HepG2 (cell line): ENCODE results near the gene ELMO2. TPM values are rescaled to one million over a fixed set of nuclear protein-coding genes. Genes with fewer than 3 reads are reported as not detected.

Source experiments
- ATAC-seq: fragments of 200-7000 bp; cut with Tn5 transposase; 3 replicates; pipeline ENCODE4 v1.9.1; 2020; ENCODE audit warnings: mild to moderate bottlenecking, moderate library complexity
- BruUV-seq: library from RNA; stranded (reverse); fragments of 400-500 nt; replicated peaks from 2 replicates; lab custom pipeline; 2021; lab: Mats Ljungman, UMichigan
- CTCF ChIA-PET: fragments of 300-600 bp; formaldehyde crosslinking; extraction: SDS; loops from one replicate; lab custom pipeline; 2021; ENCODE audit warnings: low total read pairs, inconsistent platforms, low intra/inter-chr PET ratio; lab: Yijun Ruan, JAX
- POLR2A ChIA-PET: fragments of 350-600 bp; sonication (Branson Sonifier 250); formaldehyde crosslinking; loops from one replicate; lab custom pipeline; 2020; ENCODE audit warnings: antibody characterized with exemption, inconsistent platforms; lab: Yijun Ruan, JAX
- DNase-seq: peaks from one replicate; pipeline ENCODE4 v3.0.0-alpha.2; 2015; ENCODE audit warnings: low spot score
- FAIRE-seq: peaks from 3 replicates; lab custom pipeline; 2011; peaks lifted over from hg19 to GRCh38; lab: Jason Lieb, UNC
- H2AFZ ChIP-seq: one replicate; pipeline ENCODE4 v1.6.1; 2011; ENCODE audit warnings: low read length, inconsistent platforms
- H3K27ac ChIP-seq: fragments of 300-600 bp; 3 replicates; pipeline ENCODE4 v1.8.0; 2011; ENCODE audit warnings: mixed run types, mild to moderate bottlenecking, mixed read lengths, low read length, inconsistent platforms; ENCODE audit not compliant: insufficient read depth; ENCODE audit errors: extremely low read length
- H3K27me3 ChIP-seq, 2 experiments: fragments of 200-600 bp in 1 of 2; 2 replicates in 1 of 2; 3 replicates in 1 of 2; pipeline versions ENCODE4 v1.6.0 to v1.8.0; 2011; ENCODE audit warnings: low read length in 2 of 2, mild to moderate bottlenecking in 2 of 2, moderate library complexity in 2 of 2, inconsistent platforms in 1 of 2; ENCODE audit not compliant: insufficient read depth in 2 of 2, control insufficient read depth in 1 of 2
- H3K36me3 ChIP-seq, 2 experiments: fragments of 200-600 bp in 1 of 2; replicated peaks in 1 of 2; 2 replicates in 1 of 2; 3 replicates in 1 of 2; pipeline versions ENCODE4 v1.5.1 to v1.8.0; 2011; ENCODE audit warnings: low read length in 2 of 2, inconsistent platforms in 1 of 2; ENCODE audit not compliant: insufficient read depth in 2 of 2, control insufficient read depth in 1 of 2
- H3K4me1 ChIP-seq: 2 replicates; pipeline ENCODE4 v1.5.1; 2012; ENCODE audit warnings: low read length, inconsistent platforms; ENCODE audit not compliant: insufficient read depth
- H3K4me2 ChIP-seq: 2 replicates; pipeline ENCODE4 v1.6.0; 2011; ENCODE audit warnings: low read depth, low read length, inconsistent platforms
- H3K4me3 ChIP-seq, 3 experiments: fragments of 200-600 bp in 1 of 3; sonication (generic), shearing (Covaris generic) in 1 of 3; replicated peaks in 1 of 3; 2 replicates each; pipeline ENCODE4 v1.5.1; 2011 to 2016; ENCODE audit warnings: low read length in 3 of 3, inconsistent platforms in 2 of 3, low read depth in 2 of 3, mild to moderate bottlenecking in 2 of 3, control low read depth in 1 of 3, mixed read lengths in 1 of 3; ENCODE audit not compliant: insufficient read depth in 1 of 3
- H3K79me2 ChIP-seq: one replicate; pipeline ENCODE4 v1.6.1; 2011; ENCODE audit warnings: low read length, inconsistent platforms; ENCODE audit not compliant: insufficient read depth
- H3K9ac ChIP-seq: 2 replicates; pipeline ENCODE4 v1.6.0; 2011; ENCODE audit warnings: mild to moderate bottlenecking, low read depth, low read length, inconsistent platforms; ENCODE audit not compliant: insufficient read depth
- H3K9me3 ChIP-seq: 2 replicates; pipeline ENCODE4 v1.5.1; 2012; ENCODE audit warnings: mild to moderate bottlenecking, low read length
- H4K20me1 ChIP-seq: 2 replicates; pipeline ENCODE4 v1.6.0; 2011; ENCODE audit warnings: inconsistent platforms, mild to moderate bottlenecking, low read length, moderate library complexity; ENCODE audit not compliant: insufficient read depth
- ADNP ChIP-seq: sonication (generic); formaldehyde crosslinking; IDR thresholded peaks from 2 replicates; pipeline ENCODE4 v1.4.0; 2020; ENCODE audit warnings: missing genetic modification reagents
- FOXK1 ChIP-seq: sonication (generic); formaldehyde crosslinking; IDR thresholded peaks from 2 replicates; pipeline ENCODE4 v1.4.0; 2020; ENCODE audit warnings: low read depth, missing genetic modification reagents, borderline replicate concordance
- KDM2A ChIP-seq: sonication (generic); formaldehyde crosslinking; IDR thresholded peaks from 2 replicates; pipeline ENCODE4 v1.4.0; 2020; ENCODE audit warnings: low read depth, missing genetic modification reagents, borderline replicate concordance
- MATR3 ChIP-seq: sonication (generic); formaldehyde crosslinking; IDR thresholded peaks from 2 replicates; pipeline ENCODE4 v1.4.0; 2020; ENCODE audit warnings: missing genetic modification reagents
- PLSCR1 ChIP-seq: sonication (generic); formaldehyde crosslinking; IDR thresholded peaks from 2 replicates; pipeline ENCODE4 v1.5.0; 2020; ENCODE audit warnings: missing genetic modification reagents, mild to moderate bottlenecking, borderline replicate concordance
- POLR2AphosphoS2 ChIP-seq: IDR thresholded peaks from 2 replicates; pipeline ENCODE4 v1.6.1; 2011; ENCODE audit warnings: low read depth, low read length, improper control_type of control experiment
- ZNF280B ChIP-seq: sonication (generic); formaldehyde crosslinking; IDR thresholded peaks from 2 replicates; pipeline ENCODE4 v1.5.0; 2020; ENCODE audit warnings: missing genetic modification reagents, mild to moderate bottlenecking, borderline replicate concordance
- ZNF891 ChIP-seq: sonication (generic); formaldehyde crosslinking; IDR thresholded peaks from 2 replicates; pipeline ENCODE4 v1.5.0; 2020; ENCODE audit warnings: mild to moderate bottlenecking, missing genetic modification reagents
- ZSCAN12 ChIP-seq: sonication (generic); formaldehyde crosslinking; IDR thresholded peaks from 2 replicates; pipeline ENCODE4 v1.9.0; 2021; ENCODE audit warnings: mild to moderate bottlenecking, missing genetic modification reagents
- WGBS: methylation state at CpG from one replicate; pipeline ENCODE4 v1.1.6; 2017; ENCODE audit warnings: low lambda C conversion rate; 5-methylcytosine and 5-hydroxymethylcytosine counted together
- in situ Hi-C: cut with HindIII; loops from 2 replicates; pipeline ENCODE4 v1.10.0; 2017; ENCODE audit warnings: low pct_unique_long_range_greater_than_20kb; ENCODE audit not compliant: extremely low pct_ligation_motif_present
- intact Hi-C: fragments of 100-400 bp; cut with micrococcal nuclease; formaldehyde crosslinking; loops from one replicate; pipeline ENCODE4 v1.10.0; 2022; ENCODE audit not compliant: unreplicated experiment
- polyA plus RNA-seq, 8 experiments: library from polyadenylated mRNA; depleted of rRNA in 3 of 8; stranded (reverse) in 7 of 8; unstranded in 1 of 8; fragments of >200 nt; fragmentation: Illumina TruSeq in 4 of 8; extraction: Trizol in 4 of 8; gene quantifications; 2 replicates each; pipeline versions ENCODE4 v1.2.1 to v1.2.3, GENCODE V29; 2011 to 2016; ENCODE audit warnings: low read depth in 4 of 8, missing spikeins in 1 of 8, mixed read lengths in 1 of 8; ENCODE audit not compliant: insufficient read depth in 1 of 8
- total RNA-seq, 5 experiments: library from RNA; depleted of rRNA; stranded (reverse); fragments of >200 nt; fragmentation: Illumina TruSeq; extraction: Trizol; gene quantifications; 2 replicates each; pipeline ENCODE4 v1.2.3, GENCODE V29; 2016; ENCODE audit warnings: low read depth in 1 of 5
- TF ChIP-seq, protein P1 (sequence below): sonication (generic); formaldehyde crosslinking; IDR thresholded peaks from 2 replicates; pipeline ENCODE4 v1.8.0; 2022; ENCODE audit warnings: mild to moderate bottlenecking, missing genetic modification reagents, borderline replicate concordance

Gene ELMO2
- total and polyA plus RNA-seq, 2 of the 13 experiments (the other 11 are each of a cell fraction or from before 2014, with no cell fraction given) = 30.6 to 35.7 TPM

DNA sequence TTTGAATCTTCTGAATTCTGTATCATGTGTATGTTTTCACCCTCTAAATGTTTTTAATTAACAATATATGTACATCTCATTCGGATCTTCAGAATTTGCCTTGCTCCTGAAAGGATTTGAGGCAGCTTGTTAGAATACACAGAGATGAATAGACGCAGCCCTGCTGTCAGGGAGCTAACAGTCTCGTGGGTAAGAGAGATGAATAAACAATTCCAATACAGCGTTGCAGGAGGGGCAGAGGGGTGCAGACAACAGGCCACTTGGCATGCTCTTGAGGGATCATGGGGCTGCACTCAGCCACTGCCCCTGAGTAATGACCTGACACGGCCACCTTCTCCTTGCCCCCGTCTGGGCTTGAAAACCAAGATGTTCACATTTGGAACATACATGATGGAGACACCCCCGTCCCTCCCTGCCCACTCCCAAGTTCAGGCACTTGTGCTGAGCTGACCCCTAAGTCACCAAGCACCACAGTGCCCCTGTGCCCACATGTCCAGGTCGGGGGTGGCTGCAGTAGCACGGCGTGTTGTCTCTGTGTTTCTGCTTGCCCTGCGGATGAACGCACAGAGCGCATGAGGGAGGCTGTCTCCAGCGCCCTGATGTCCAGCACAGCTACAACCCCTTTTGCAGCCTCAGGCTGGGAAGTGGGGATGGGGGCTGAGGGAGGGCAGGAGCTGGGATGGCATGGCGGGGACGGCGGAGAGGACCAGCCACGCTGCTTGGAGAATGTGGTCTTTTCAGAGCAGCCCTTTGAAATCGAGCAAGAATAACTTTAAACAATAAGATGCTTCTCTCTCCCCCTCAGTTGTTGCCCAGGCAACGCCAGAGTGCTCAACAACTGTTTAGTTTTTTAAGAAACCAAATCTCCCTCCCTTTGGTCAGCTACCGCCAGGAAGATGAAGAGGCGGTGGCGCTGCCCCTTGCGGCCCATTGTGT, 65.1 kb downstream of the ELMO2 start:
- DNase-seq (no peak), FAIRE-seq (no peak), ATAC-seq (peak; percentile 11)
- in situ Hi-C loops = no loop called here
- Histone ChIP-seq H3K4me2 (no peak overlapping the region), H3K27me3 (peaks cover 10 to 56% of the 10 kb centered on the region in 2 experiments; a peak in 4 of 5 replicates), H3K4me1 (peaks cover 21% of the 10 kb centered on the region), H3K36me3 (no peaks in the 10 kb centered on the region), H4K20me1 (no peaks in the 10 kb centered on the region), H3K9me3 (no peaks in the 10 kb centered on the region), H2AFZ (no peak overlapping the region), H3K4me3 (no peak overlapping the region), H3K9ac (no peak overlapping the region), H3K27ac (no peak overlapping the region), H3K79me2 (no peaks in the 10 kb centered on the region)
- intact Hi-C loops = no loop called here
- 40% methylated on average over 24 of the region's 24 CpGs for WGBS
- CTCF ChIA-PET = no interaction called here
- POLR2A ChIA-PET = interaction anchor here (3.3 kb wide), 1 partner anchor 23 kb away, joined by 13 read pairs; no protein-coding TSS in a partner anchor
- BruUV-seq = no TSS peak
- TF ChIP-seq MATR3 (CRISPR knock-in tag) = 0 out of 2 replicates have a peak, but pooled peaks have one; percentile 76
- TF ChIP-seq, protein P1, sequence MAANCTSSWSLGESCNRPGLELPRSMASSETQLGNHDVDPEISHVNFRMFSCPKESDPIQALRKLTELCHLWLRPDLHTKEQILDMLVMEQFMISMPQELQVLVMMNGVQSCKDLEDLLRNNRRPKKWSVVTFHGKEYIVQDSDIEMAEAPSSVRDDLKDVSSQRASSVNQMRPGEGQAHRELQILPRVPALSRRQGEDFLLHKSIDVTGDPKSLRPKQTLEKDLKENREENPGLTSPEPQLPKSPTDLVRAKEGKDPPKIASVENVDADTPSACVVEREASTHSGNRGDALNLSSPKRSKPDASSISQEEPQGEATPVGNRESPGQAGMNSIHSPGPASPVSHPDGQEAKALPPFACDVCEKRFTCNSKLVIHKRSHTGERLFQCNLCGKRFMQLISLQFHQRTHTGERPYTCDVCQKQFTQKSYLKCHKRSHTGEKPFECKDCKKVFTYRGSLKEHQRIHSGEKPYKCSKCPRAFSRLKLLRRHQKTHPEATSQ = no peak
- TF ChIP-seq FOXK1 (CRISPR knock-in tag) = no peak
- no peak for TF ChIP-seq ZSCAN12 (CRISPR knock-in tag)
- TF ChIP-seq PLSCR1 (CRISPR knock-in tag) = no peak
- no peak for TF ChIP-seq ZNF891
- 0 out of 2 replicates have a peak, but pooled peaks have one; percentile 82 for TF ChIP-seq ZNF280B (CRISPR knock-in tag)
- 0 out of 2 replicates have a peak, but pooled peaks have one; percentile 31 for TF ChIP-seq KDM2A
- no peak for TF ChIP-seq ADNP
- TF ChIP-seq POLR2AphosphoS2 = 0 out of 2 replicates have a peak, but pooled peaks have one; percentile 17
